ENCODE measurements around the gene FRY. TPM values are rescaled to one million over a fixed set of nuclear protein-coding genes. Genes with fewer than 3 reads are reported as not detected.

The FRY gene
- total RNA-seq, 2 donors from 2014 or later: 7.0 to 10.8 TPM

GRCh38 chr13:32212421-32212820 lies 180.8 kb downstream of the FRY start:
- Mint-ChIP-seq H3K27ac (peak overlapping the region; percentile 61), H3K9me3 (no peaks in the 10 kb centered on the region), H3K4me3 (no peak overlapping the region), H3K27me3 (no peaks in the 10 kb centered on the region), H3K36me3 (ENCODE audit: low read depth) (peaks cover 76% of the 10 kb centered on the region), H3K4me1 (no peaks in the 10 kb centered on the region)
- no peak for ATAC-seq (replicated peaks)

GRCh38 chr13:32213626-32214025 lies 182.1 kb downstream of the FRY start:
- Mint-ChIP-seq H3K36me3 (ENCODE audit: low read depth) (peaks cover 83% of the 10 kb centered on the region), H3K9me3 (no peaks in the 10 kb centered on the region), H3K4me1 (no peaks in the 10 kb centered on the region), H3K27ac (no peak overlapping the region), H3K27me3 (no peaks in the 10 kb centered on the region), H3K4me3 (no peak overlapping the region)
- no peak for ATAC-seq (replicated peaks)

GRCh38 chr13:32214071-32214470 lies 182.5 kb downstream of the FRY start:
- Mint-ChIP-seq H3K9me3 (no peaks in the 10 kb centered on the region), H3K27me3 (no peaks in the 10 kb centered on the region), H3K36me3 (ENCODE audit: low read depth) (peaks cover 81% of the 10 kb centered on the region), H3K4me3 (no peak overlapping the region), H3K4me1 (no peaks in the 10 kb centered on the region), H3K27ac (no peak overlapping the region)
- ATAC-seq (replicated peaks): no peak

- no peaks in the 10 kb centered on the region for H3K4me1 Mint-ChIP-seq
- no peak overlapping the region for H3K27ac Mint-ChIP-seq
- peaks cover 74% of the 10 kb centered on the region for H3K36me3 Mint-ChIP-seq (ENCODE audit: low read depth)
- H3K4me3 Mint-ChIP-seq: no peak overlapping the region
- H3K9me3 Mint-ChIP-seq: no peaks in the 10 kb centered on the region
- no peak for ATAC-seq (replicated peaks)
- H3K27me3 Mint-ChIP-seq: no peaks in the 10 kb centered on the region
These were observed 184.7 kb downstream of the FRY start for GRCh38 chr13:32216281-32216680.

- no peaks in the 10 kb centered on the region for H3K4me1 Mint-ChIP-seq
- H3K4me3 Mint-ChIP-seq: no peak overlapping the region
- H3K27ac Mint-ChIP-seq: peak overlapping the region; percentile 10
- no peaks in the 10 kb centered on the region for H3K9me3 Mint-ChIP-seq
- peaks cover 60% of the 10 kb centered on the region for H3K36me3 Mint-ChIP-seq (ENCODE audit: low read depth)
- no peak for ATAC-seq (replicated peaks)
- H3K27me3 Mint-ChIP-seq: no peaks in the 10 kb centered on the region
These were observed 190.6 kb downstream of the FRY start for GRCh38 chr13:32222046-32222676.

GRCh38 chr13:32224916-32225315 lies 193.3 kb downstream of the FRY start:
- no peaks in the 10 kb centered on the region for H3K4me1 Mint-ChIP-seq
- ATAC-seq (replicated peaks): no peak
- no peak overlapping the region for H3K4me3 Mint-ChIP-seq
- peak overlapping the region; percentile 23 for H3K27ac Mint-ChIP-seq
- H3K9me3 Mint-ChIP-seq: no peaks in the 10 kb centered on the region
- H3K27me3 Mint-ChIP-seq: no peaks in the 10 kb centered on the region
- peaks cover 61% of the 10 kb centered on the region for H3K36me3 Mint-ChIP-seq (ENCODE audit: low read depth)

GRCh38 chr13:32225481-32225931 lies 193.9 kb downstream of the FRY start:
- Mint-ChIP-seq H3K27ac (no peak overlapping the region), H3K27me3 (no peaks in the 10 kb centered on the region), H3K4me3 (no peak overlapping the region), H3K4me1 (no peaks in the 10 kb centered on the region), H3K9me3 (no peaks in the 10 kb centered on the region), H3K36me3 (ENCODE audit: low read depth) (peaks cover 60% of the 10 kb centered on the region)
- ATAC-seq (replicated peaks): no peak

- Mint-ChIP-seq H3K9me3 (no peaks in the 10 kb centered on the region), H3K36me3 (ENCODE audit: low read depth) (peaks cover 87% of the 10 kb centered on the region), H3K4me1 (no peaks in the 10 kb centered on the region), H3K27me3 (no peaks in the 10 kb centered on the region), H3K4me3 (no peak overlapping the region), H3K27ac (no peak overlapping the region)
- peak; percentile 54 for ATAC-seq (replicated peaks)
These were observed 196.9 kb downstream of the FRY start for GRCh38 chr13:32228330-32229041.

GRCh38 chr13:32229443-32229842 lies 197.9 kb downstream of the FRY start:
- H3K4me3 Mint-ChIP-seq: no peak overlapping the region
- no peaks in the 10 kb centered on the region for H3K27me3 Mint-ChIP-seq
- ATAC-seq (replicated peaks): no peak
- no peak overlapping the region for H3K27ac Mint-ChIP-seq
- H3K36me3 Mint-ChIP-seq (ENCODE audit: low read depth): peaks cover 88% of the 10 kb centered on the region
- H3K9me3 Mint-ChIP-seq: no peaks in the 10 kb centered on the region
- H3K4me1 Mint-ChIP-seq: peaks cover 2% of the 10 kb centered on the region

- ATAC-seq (replicated peaks): no peak
- H3K27ac Mint-ChIP-seq: no peak overlapping the region
- peaks cover 88% of the 10 kb centered on the region for H3K36me3 Mint-ChIP-seq (ENCODE audit: low read depth)
- no peaks in the 10 kb centered on the region for H3K9me3 Mint-ChIP-seq
- H3K27me3 Mint-ChIP-seq: no peaks in the 10 kb centered on the region
- peaks cover 5% of the 10 kb centered on the region for H3K4me1 Mint-ChIP-seq
- no peak overlapping the region for H3K4me3 Mint-ChIP-seq
These were observed 200.7 kb downstream of the FRY start for GRCh38 chr13:32232263-32232662.

GRCh38 chr13:32233062-32233461 lies 201.5 kb downstream of the FRY start:
- no peaks in the 10 kb centered on the region for H3K9me3 Mint-ChIP-seq
- no peak overlapping the region for H3K4me3 Mint-ChIP-seq
- H3K36me3 Mint-ChIP-seq (ENCODE audit: low read depth): peaks cover 89% of the 10 kb centered on the region
- ATAC-seq (replicated peaks): no peak
- H3K27me3 Mint-ChIP-seq: no peaks in the 10 kb centered on the region
- peak overlapping the region; percentile 45 for H3K27ac Mint-ChIP-seq
- peaks cover 5% of the 10 kb centered on the region for H3K4me1 Mint-ChIP-seq

GRCh38 chr13:32234914-32235313 lies 203.3 kb downstream of the FRY start:
- Mint-ChIP-seq H3K36me3 (ENCODE audit: low read depth) (peaks cover 94% of the 10 kb centered on the region), H3K4me1 (peaks cover 5% of the 10 kb centered on the region), H3K27ac (peak overlapping the region; percentile 69), H3K27me3 (no peaks in the 10 kb centered on the region), H3K4me3 (no peak overlapping the region), H3K9me3 (no peaks in the 10 kb centered on the region)
- no peak for ATAC-seq (replicated peaks)

GRCh38 chr13:32237681-32238080 lies 206.1 kb downstream of the FRY start:
- no peak overlapping the region for H3K27ac Mint-ChIP-seq
- H3K36me3 Mint-ChIP-seq (ENCODE audit: low read depth): peaks cover 86% of the 10 kb centered on the region
- peaks cover 5% of the 10 kb centered on the region for H3K4me1 Mint-ChIP-seq
- no peaks in the 10 kb centered on the region for H3K9me3 Mint-ChIP-seq
- no peak overlapping the region for H3K4me3 Mint-ChIP-seq
- no peaks in the 10 kb centered on the region for H3K27me3 Mint-ChIP-seq
- no peak for ATAC-seq (replicated peaks)

- no peaks in the 10 kb centered on the region for H3K4me1 Mint-ChIP-seq
- H3K27me3 Mint-ChIP-seq: no peaks in the 10 kb centered on the region
These were observed 212.1 kb downstream of the FRY start for GRCh38 chr13:32243695-32244094.

GRCh38 chr13:32245555-32245954 lies 214.0 kb downstream of the FRY start:
- no peak for ATAC-seq (replicated peaks)
- Mint-ChIP-seq H3K27ac (no peak overlapping the region), H3K36me3 (ENCODE audit: low read depth) (peaks cover 62% of the 10 kb centered on the region), H3K4me3 (no peak overlapping the region), H3K4me1 (no peaks in the 10 kb centered on the region), H3K9me3 (no peaks in the 10 kb centered on the region), H3K27me3 (no peaks in the 10 kb centered on the region)

More at GRCh38 chr13:32243695-32244094, 212.1 kb downstream of the FRY start:
- Mint-ChIP-seq H3K4me3 (no peak overlapping the region), H3K27ac (peak overlapping the region; percentile 40), H3K9me3 (no peaks in the 10 kb centered on the region), H3K36me3 (ENCODE audit: low read depth) (peaks cover 66% of the 10 kb centered on the region)
- no peak for ATAC-seq (replicated peaks)

All from activated T-helper 17 cell treated with anti-CD3 and anti-CD28 coated beads, Interleukin-2, amount 50 U/mL, for 72 hours (primary cell).